IPS-15b (cell line): Measurements from ENCODE around the gene FOXJ3.

ENCODE experiments used
- H3K27me3 ChIP-seq: one replicate; pipeline ENCODE4 v1.6.1; 2013; ENCODE audit warnings: low read length; ENCODE audit not compliant: control insufficient read depth, insufficient read depth
- H3K36me3 ChIP-seq: one replicate; pipeline ENCODE4 v1.6.1; 2013; ENCODE audit warnings: low read length; ENCODE audit not compliant: control insufficient read depth, insufficient read depth
- H3K4me1 ChIP-seq: one replicate; pipeline ENCODE4 v1.6.1; 2013; ENCODE audit warnings: mild to moderate bottlenecking, low read length; ENCODE audit not compliant: control insufficient read depth, insufficient read depth
- H3K4me3 ChIP-seq: one replicate; pipeline ENCODE4 v1.5.1; 2013; ENCODE audit warnings: low read depth, low read length
- H3K9ac ChIP-seq: one replicate; pipeline ENCODE4 v1.6.1; 2013; ENCODE audit warnings: low read depth, mild to moderate bottlenecking, low read length
- H3K9me3 ChIP-seq: one replicate; pipeline ENCODE4 v1.6.1; 2013; ENCODE audit warnings: mild to moderate bottlenecking, low read length; ENCODE audit not compliant: control insufficient read depth, insufficient read depth

Gene FOXJ3

GRCh38 chr1:42195841-42196240, 139.2 kb downstream of the FOXJ3 start:
- H3K9ac ChIP-seq, result no peak overlapping the region
- no peaks in the 10 kb centered on the region for H3K9me3 ChIP-seq
- no peaks in the 10 kb centered on the region for H3K4me1 ChIP-seq
- H3K27me3 ChIP-seq, result no peaks in the 10 kb centered on the region
- no peak overlapping the region for H3K4me3 ChIP-seq
- peaks cover 8% of the 10 kb centered on the region for H3K36me3 ChIP-seq

- Histone ChIP-seq H3K4me3 (no peak overlapping the region), H3K9ac (no peak overlapping the region), H3K4me1 (no peaks in the 10 kb centered on the region), H3K27me3 (no peaks in the 10 kb centered on the region), H3K9me3 (no peaks in the 10 kb centered on the region), H3K36me3 (peaks cover 7% of the 10 kb centered on the region)
These were observed 142.9 kb downstream of the FOXJ3 start for GRCh38 chr1:42192106-42192505.

- no peak overlapping the region for H3K9ac ChIP-seq
- no peaks in the 10 kb centered on the region for H3K27me3 ChIP-seq
- H3K36me3 ChIP-seq, result peaks cover 5% of the 10 kb centered on the region
- H3K4me3 ChIP-seq, result no peak overlapping the region
- H3K4me1 ChIP-seq, result no peaks in the 10 kb centered on the region
- no peaks in the 10 kb centered on the region for H3K9me3 ChIP-seq
These were observed 143.7 kb downstream of the FOXJ3 start for GRCh38 chr1:42191319-42191718.

DNA sequence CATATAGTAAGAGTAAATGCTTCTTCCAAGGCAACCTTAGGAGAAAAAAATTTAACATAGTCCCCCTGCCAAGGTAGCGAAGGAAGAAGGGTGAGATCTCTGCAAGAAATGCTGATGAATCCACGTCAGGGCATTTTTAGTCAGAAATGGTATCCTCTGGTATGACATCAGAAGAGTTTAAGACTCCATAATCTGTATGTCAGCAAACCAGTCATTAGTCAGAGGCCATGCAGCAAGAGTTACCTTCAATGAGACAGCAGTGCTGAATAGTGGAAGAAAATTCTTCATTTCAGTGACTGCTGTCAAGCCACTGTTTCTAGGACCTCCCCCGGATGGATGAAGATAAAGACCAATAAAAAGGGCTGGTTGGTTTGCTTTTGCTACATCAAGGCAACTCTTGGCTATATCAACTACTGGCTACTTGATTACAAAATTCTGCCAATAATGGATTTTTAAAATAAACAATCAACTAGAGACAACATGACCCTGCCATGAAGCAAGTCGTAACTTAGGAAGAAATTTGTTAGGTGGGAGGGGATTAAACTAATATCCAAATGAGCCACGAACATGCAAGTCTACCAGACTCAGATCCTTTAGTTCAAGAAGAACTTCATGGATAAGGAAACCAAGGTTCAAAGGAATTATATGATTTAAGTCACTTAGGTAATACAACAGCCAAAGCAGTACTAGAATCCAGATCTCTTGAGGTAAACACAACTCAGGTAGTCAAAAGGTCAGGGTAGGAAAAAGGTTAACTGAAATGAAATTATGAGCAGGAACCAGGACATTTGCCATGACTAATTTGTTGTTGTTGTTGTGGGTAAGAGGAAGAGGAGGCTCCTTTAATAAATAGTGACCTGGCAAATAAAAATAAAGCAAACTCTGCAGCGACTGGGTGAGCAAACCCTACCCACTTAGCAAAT, 144.8 kb downstream of the FOXJ3 start:
- H3K9ac ChIP-seq, result no peak overlapping the region
- H3K4me1 ChIP-seq, result no peaks in the 10 kb centered on the region
- H3K9me3 ChIP-seq, result no peaks in the 10 kb centered on the region
- H3K4me3 ChIP-seq, result no peak overlapping the region
- peaks cover 5% of the 10 kb centered on the region for H3K36me3 ChIP-seq
- no peaks in the 10 kb centered on the region for H3K27me3 ChIP-seq

DNA sequence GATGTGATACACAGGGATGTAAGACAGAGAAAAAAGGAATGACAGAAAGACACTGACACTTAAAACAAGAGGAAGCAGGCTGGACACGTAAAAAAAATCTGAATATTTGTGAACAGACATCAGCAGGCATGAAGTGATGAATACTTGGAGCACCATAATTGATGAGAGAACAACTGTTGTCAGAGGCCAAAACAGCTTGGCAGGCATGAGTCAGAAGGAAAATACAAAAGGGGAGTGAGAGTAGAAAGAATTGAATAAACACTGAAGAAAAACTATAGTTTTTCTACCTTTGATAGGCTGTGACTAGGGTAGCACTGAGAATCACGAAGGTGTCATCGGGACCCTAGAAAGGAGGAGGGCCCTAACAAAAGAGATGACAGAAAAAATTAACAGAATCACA, 148.9 kb downstream of the FOXJ3 start:
- Histone ChIP-seq H3K36me3 (peaks cover 7% of the 10 kb centered on the region), H3K4me1 (no peaks in the 10 kb centered on the region), H3K27me3 (no peaks in the 10 kb centered on the region), H3K9ac (no peak overlapping the region), H3K4me3 (no peak overlapping the region), H3K9me3 (no peaks in the 10 kb centered on the region)

- Histone ChIP-seq H3K36me3 (peaks cover 4% of the 10 kb centered on the region), H3K9ac (no peak overlapping the region), H3K4me3 (no peak overlapping the region), H3K4me1 (no peaks in the 10 kb centered on the region), H3K9me3 (no peaks in the 10 kb centered on the region), H3K27me3 (no peaks in the 10 kb centered on the region)
These were observed 150.4 kb downstream of the FOXJ3 start for GRCh38 chr1:42184616-42185015.

DNA sequence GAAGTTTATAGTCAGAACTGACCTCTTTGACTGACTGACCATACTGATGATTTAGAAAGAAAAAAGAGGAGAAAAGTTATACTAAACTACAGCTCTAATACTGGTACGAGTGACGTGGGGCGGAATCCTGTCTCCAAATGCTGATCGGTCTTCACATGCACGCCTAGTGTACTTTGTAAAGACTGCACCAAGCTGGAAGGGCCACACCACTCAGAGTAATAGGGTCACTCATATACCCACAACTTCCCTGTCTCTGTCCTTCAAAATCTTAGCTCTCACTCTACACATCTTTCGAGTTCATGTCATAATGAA, 151.1 kb downstream of the FOXJ3 start:
- peaks cover 7% of the 10 kb centered on the region for H3K36me3 ChIP-seq
- H3K4me3 ChIP-seq, result no peak overlapping the region
- no peaks in the 10 kb centered on the region for H3K27me3 ChIP-seq
- H3K4me1 ChIP-seq, result no peaks in the 10 kb centered on the region
- H3K9me3 ChIP-seq, result no peaks in the 10 kb centered on the region
- no peak overlapping the region for H3K9ac ChIP-seq

GRCh38 chr1:42183210-42183956, 151.7 kb downstream of the FOXJ3 start:
- Histone ChIP-seq H3K36me3 (peaks cover 7% of the 10 kb centered on the region), H3K9ac (no peak overlapping the region), H3K4me3 (no peak overlapping the region), H3K27me3 (no peaks in the 10 kb centered on the region), H3K9me3 (no peaks in the 10 kb centered on the region), H3K4me1 (no peaks in the 10 kb centered on the region)

DNA sequence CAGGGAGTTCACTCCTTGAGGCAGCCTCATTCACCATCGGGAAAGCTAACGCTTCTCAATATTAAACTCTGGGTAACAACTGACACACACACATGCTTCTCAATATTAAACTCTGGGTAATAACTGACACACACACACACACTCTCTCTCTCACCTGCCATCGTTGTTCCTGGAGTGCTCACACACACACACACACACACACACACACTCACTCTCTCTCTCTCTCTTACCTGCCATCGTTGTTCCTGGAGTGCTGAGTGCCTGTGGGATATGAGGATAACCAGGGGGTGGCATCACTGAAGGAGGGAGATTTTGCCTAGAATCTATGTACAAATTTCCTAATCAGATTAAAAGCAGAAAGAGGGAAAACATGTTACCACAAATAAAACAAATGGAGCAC, 153.3 kb downstream of the FOXJ3 start:
- no peaks in the 10 kb centered on the region for H3K27me3 ChIP-seq
- H3K9me3 ChIP-seq, result no peaks in the 10 kb centered on the region
- H3K9ac ChIP-seq, result no peak overlapping the region
- H3K4me1 ChIP-seq, result no peaks in the 10 kb centered on the region
- no peak overlapping the region for H3K4me3 ChIP-seq
- peaks cover 7% of the 10 kb centered on the region for H3K36me3 ChIP-seq

DNA sequence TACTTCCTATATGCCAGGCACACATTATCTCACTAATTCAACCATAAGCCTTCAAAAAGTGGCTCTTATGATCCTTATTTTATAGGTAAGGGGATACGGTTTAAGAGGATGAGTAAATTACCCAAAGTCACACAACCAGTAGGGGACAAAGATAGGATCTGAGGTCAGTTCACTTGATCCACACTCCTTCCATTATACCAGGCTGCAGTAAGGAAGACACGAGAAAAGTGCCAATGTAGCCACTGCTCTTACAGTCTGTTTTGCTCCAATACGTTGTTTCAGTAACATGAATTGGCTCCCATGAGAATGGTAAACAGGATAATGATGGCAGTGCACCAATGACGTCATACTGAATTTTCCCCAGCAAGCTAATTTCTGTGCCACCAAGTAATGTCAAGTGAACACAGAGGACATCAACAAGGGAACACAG, 155.1 kb downstream of the FOXJ3 start:
- Histone ChIP-seq H3K36me3 (peaks cover 7% of the 10 kb centered on the region), H3K4me3 (no peak overlapping the region), H3K9ac (no peak overlapping the region), H3K9me3 (no peaks in the 10 kb centered on the region), H3K27me3 (no peaks in the 10 kb centered on the region), H3K4me1 (no peaks in the 10 kb centered on the region)

- Histone ChIP-seq H3K4me1 (no peaks in the 10 kb centered on the region), H3K9ac (no peak overlapping the region), H3K36me3 (peaks cover 7% of the 10 kb centered on the region), H3K4me3 (no peak overlapping the region), H3K27me3 (no peaks in the 10 kb centered on the region), H3K9me3 (no peaks in the 10 kb centered on the region)
These were observed 155.8 kb downstream of the FOXJ3 start for GRCh38 chr1:42179275-42179674.

GRCh38 chr1:42178249-42178648, 156.8 kb downstream of the FOXJ3 start:
- no peak overlapping the region for H3K9ac ChIP-seq
- H3K4me1 ChIP-seq, result no peaks in the 10 kb centered on the region
- H3K9me3 ChIP-seq, result no peaks in the 10 kb centered on the region
- no peaks in the 10 kb centered on the region for H3K27me3 ChIP-seq
- no peak overlapping the region for H3K4me3 ChIP-seq
- peaks cover 7% of the 10 kb centered on the region for H3K36me3 ChIP-seq
